Stimulated activated CD4-positive, alpha-beta T cell treated with anti-CD3 and anti-CD28 coated beads, TNF-alpha, amount 100 ng/mL, for 1 hour (primary cell): ENCODE data around the gene SLC4A9.
"Not testable (repeated sequence)": the region's sequence is repeated elsewhere in the genome, so short reads cannot be mapped to it uniquely, and the experiment has no call there.

Experiments
- DNase-seq, 3 donors: peaks; one replicate each; pipeline ENCODE4 v3.0.0-alpha.2; 2020; ENCODE audit warnings: low read depth in 3 of 3, low spot score in 1 of 3

The SLC4A9 gene

GRCh38 chr5:140338908-140339307, 21.1 kb upstream of the SLC4A9 start:
- DNase-seq: no peak

- no peak for DNase-seq
Observed at GRCh38 chr5:140339636-140340035, 20.4 kb upstream of the SLC4A9 start.

- DNase-seq: no peak
Observed at GRCh38 chr5:140340605-140341121, 19.3 kb upstream of the SLC4A9 start.

GRCh38 chr5:140341591-140341990, 18.4 kb upstream of the SLC4A9 start:
- no peak for DNase-seq

- DNase-seq: no peak
Observed at GRCh38 chr5:140342287-140342686, 17.7 kb upstream of the SLC4A9 start.

GRCh38 chr5:140342896-140343295, 17.1 kb upstream of the SLC4A9 start:
- no peak for DNase-seq

GRCh38 chr5:140343849-140344248, 16.1 kb upstream of the SLC4A9 start:
- DNase-seq: not testable (repeated sequence)

- no peak for DNase-seq
Observed at GRCh38 chr5:140344683-140345423, 15.1 kb upstream of the SLC4A9 start.

GRCh38 chr5:140345919-140346347, 14.1 kb upstream of the SLC4A9 start:
- no peak for DNase-seq

- peak in 1 of 3 donors; percentile 32 for DNase-seq
Observed at GRCh38 chr5:140346348-140347221, 13.4 kb upstream of the SLC4A9 start, which contains the start of gene HBEGF. TSS of gene HBEGF (minus strand) at chr5:140346603. CDS start at chr5:140346328, 275 bp downstream.

GRCh38 chr5:140347360-140347759, 12.6 kb upstream of the SLC4A9 start:
- no peak for DNase-seq

- DNase-seq: no peak
Observed at GRCh38 chr5:140348104-140348503, 11.9 kb upstream of the SLC4A9 start.

- no peak for DNase-seq
Observed at GRCh38 chr5:140349244-140349643, 10.8 kb upstream of the SLC4A9 start.

GRCh38 chr5:140351609-140352334, 8.2 kb upstream of the SLC4A9 start:
- DNase-seq: peak in 1 of 3 donors; percentile 36

- DNase-seq: no peak
Observed at GRCh38 chr5:140355546-140355945, 4.4 kb upstream of the SLC4A9 start.

- DNase-seq: no peak
Observed at GRCh38 chr5:140356853-140357725, 2.9 kb upstream of the SLC4A9 start.

GRCh38 chr5:140357726-140358093, 2.3 kb upstream of the SLC4A9 start:
- peak; percentile 21 to 65 (median 36) for DNase-seq

- DNase-seq: no peak
Observed at GRCh38 chr5:140358738-140359310, 1.2 kb upstream of the SLC4A9 start.

- no peak for DNase-seq
Observed at GRCh38 chr5:140360681-140361479, 886 bp downstream of the SLC4A9 start.
